ENCODE data around the gene APBA2. TPM values are rescaled to one million over a fixed set of nuclear protein-coding genes. Genes with fewer than 3 reads are reported as not detected.

The APBA2 gene
- total RNA-seq, 1 donor from 2014 or later = 41.0 TPM

DNA sequence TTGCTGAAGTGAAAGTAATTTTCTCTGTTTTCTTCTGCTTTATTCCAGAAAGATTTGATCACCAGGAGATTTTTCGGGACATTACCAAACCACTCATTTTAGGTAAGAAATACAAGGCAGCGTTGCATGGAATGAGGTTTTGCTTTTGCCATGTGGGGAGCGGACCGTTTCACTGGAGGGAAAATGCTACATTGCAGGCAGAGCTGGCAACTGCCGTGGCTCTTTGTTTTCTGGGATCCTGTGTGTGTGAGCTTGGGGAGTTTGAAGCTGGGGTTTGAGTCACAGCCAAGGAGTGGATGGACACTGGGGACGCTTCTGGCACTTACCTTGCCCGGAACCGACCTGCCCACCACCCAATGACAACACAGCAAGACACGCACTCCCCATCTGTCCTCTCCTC, 109.9 kb downstream of the APBA2 start:
- Mint-ChIP-seq H3K4me3 (ENCODE audit: low read depth) (no peak overlapping the region), H3K9me3 (ENCODE audit: low read depth) (peaks cover 4% of the 10 kb centered on the region), H3K36me3 (ENCODE audit: insufficient read depth) (peaks cover 4% of the 10 kb centered on the region), H3K4me1 (ENCODE audit: low read depth) (peaks cover 10% of the 10 kb centered on the region), H3K27ac (no peak overlapping the region), H3K27me3 (no peaks in the 10 kb centered on the region)
- TF ChIP-seq, protein P1, sequence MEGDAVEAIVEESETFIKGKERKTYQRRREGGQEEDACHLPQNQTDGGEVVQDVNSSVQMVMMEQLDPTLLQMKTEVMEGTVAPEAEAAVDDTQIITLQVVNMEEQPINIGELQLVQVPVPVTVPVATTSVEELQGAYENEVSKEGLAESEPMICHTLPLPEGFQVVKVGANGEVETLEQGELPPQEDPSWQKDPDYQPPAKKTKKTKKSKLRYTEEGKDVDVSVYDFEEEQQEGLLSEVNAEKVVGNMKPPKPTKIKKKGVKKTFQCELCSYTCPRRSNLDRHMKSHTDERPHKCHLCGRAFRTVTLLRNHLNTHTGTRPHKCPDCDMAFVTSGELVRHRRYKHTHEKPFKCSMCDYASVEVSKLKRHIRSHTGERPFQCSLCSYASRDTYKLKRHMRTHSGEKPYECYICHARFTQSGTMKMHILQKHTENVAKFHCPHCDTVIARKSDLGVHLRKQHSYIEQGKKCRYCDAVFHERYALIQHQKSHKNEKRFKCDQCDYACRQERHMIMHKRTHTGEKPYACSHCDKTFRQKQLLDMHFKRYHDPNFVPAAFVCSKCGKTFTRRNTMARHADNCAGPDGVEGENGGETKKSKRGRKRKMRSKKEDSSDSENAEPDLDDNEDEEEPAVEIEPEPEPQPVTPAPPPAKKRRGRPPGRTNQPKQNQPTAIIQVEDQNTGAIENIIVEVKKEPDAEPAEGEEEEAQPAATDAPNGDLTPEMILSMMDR (IDR thresholded peaks at IDR 0.05; ENCODE audit: unreplicated experiment) = no peak
- DNase-seq (ENCODE audit: low spot score, unreplicated experiment) = no peak

GRCh38 chr15:28996289-28996688, 110.5 kb downstream of the APBA2 start:
- peaks cover 4% of the 10 kb centered on the region for H3K36me3 Mint-ChIP-seq (ENCODE audit: insufficient read depth)
- H3K9me3 Mint-ChIP-seq (ENCODE audit: low read depth) = peaks cover 4% of the 10 kb centered on the region
- peaks cover 10% of the 10 kb centered on the region for H3K4me1 Mint-ChIP-seq (ENCODE audit: low read depth)
- no peak overlapping the region for H3K4me3 Mint-ChIP-seq (ENCODE audit: low read depth)
- TF ChIP-seq, protein P1 (IDR thresholded peaks at IDR 0.05; ENCODE audit: unreplicated experiment) = no peak
- no peak overlapping the region for H3K27ac Mint-ChIP-seq
- no peaks in the 10 kb centered on the region for H3K27me3 Mint-ChIP-seq
- DNase-seq (ENCODE audit: low spot score, unreplicated experiment) = no peak

- peaks cover 4% of the 10 kb centered on the region for H3K36me3 Mint-ChIP-seq (ENCODE audit: insufficient read depth)
Observed at GRCh38 chr15:28996953-28997352, 111.2 kb downstream of the APBA2 start.

DNA sequence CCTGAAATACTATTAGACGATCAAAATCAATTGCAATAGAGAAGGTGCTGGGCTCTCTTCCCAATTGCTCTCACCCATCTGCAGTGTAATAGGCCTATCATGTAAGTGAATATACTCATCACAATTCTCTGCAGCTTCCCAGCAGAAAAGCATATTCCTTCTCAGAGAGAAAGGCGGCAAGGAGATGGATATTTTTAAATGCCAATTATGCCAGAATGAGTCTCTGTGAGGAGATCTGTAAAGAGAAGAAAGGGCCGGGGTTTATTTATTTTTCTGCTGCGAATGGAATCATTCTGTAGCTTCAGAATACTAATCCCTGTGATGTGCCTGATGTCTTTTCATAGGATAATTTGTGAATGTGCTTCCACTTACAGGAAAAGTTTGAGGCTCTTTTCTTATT, 112.0 kb downstream of the APBA2 start:
- Mint-ChIP-seq H3K36me3 (ENCODE audit: insufficient read depth) (peaks cover 4% of the 10 kb centered on the region), H3K27ac (no peak overlapping the region), H3K9me3 (ENCODE audit: low read depth) (peaks cover 4% of the 10 kb centered on the region), H3K27me3 (no peaks in the 10 kb centered on the region), H3K4me1 (ENCODE audit: low read depth) (peaks cover 10% of the 10 kb centered on the region), H3K4me3 (ENCODE audit: low read depth) (no peak overlapping the region)
- TF ChIP-seq, protein P1 (IDR thresholded peaks at IDR 0.05; ENCODE audit: unreplicated experiment) = no peak
- DNase-seq (ENCODE audit: low spot score, unreplicated experiment) = no peak

More at GRCh38 chr15:28996953-28997352, 111.2 kb downstream of the APBA2 start:
- TF ChIP-seq, protein P1 (IDR thresholded peaks at IDR 0.05; ENCODE audit: unreplicated experiment) = no peak
- Mint-ChIP-seq H3K27ac (no peak overlapping the region), H3K27me3 (no peaks in the 10 kb centered on the region), H3K9me3 (ENCODE audit: low read depth) (peaks cover 4% of the 10 kb centered on the region), H3K4me3 (ENCODE audit: low read depth) (no peak overlapping the region), H3K4me1 (ENCODE audit: low read depth) (peaks cover 10% of the 10 kb centered on the region)
- DNase-seq (ENCODE audit: low spot score, unreplicated experiment) = no peak

GRCh38 chr15:28998511-28998910, 112.7 kb downstream of the APBA2 start:
- H3K36me3 Mint-ChIP-seq (ENCODE audit: insufficient read depth) = peaks cover 6% of the 10 kb centered on the region
- H3K4me3 Mint-ChIP-seq (ENCODE audit: low read depth) = no peak overlapping the region
- DNase-seq (ENCODE audit: low spot score, unreplicated experiment) = no peak
- no peak overlapping the region for H3K27ac Mint-ChIP-seq
- H3K27me3 Mint-ChIP-seq = no peaks in the 10 kb centered on the region
- peaks cover 8% of the 10 kb centered on the region for H3K4me1 Mint-ChIP-seq (ENCODE audit: low read depth)
- H3K9me3 Mint-ChIP-seq (ENCODE audit: low read depth) = peaks cover 4% of the 10 kb centered on the region
- TF ChIP-seq, protein P1 (IDR thresholded peaks at IDR 0.05; ENCODE audit: unreplicated experiment) = no peak

All from progenitor cell of endocrine pancreas (in vitro differentiated cells).